H1 (cell line): Measurements from ENCODE around the gene CHST9. TPM values are rescaled to one million over a fixed set of nuclear protein-coding genes. Genes with fewer than 3 reads are reported as not detected.

Experiments used
- CTCF ChIA-PET: fragments of 300-600 bp; sonication (Branson Sonifier 250); formaldehyde crosslinking; loops from one replicate; lab custom pipeline; 2021; ENCODE audit not compliant: partially characterized antibody; lab: Charles Lee
- POLR2A ChIA-PET: fragments of 300-600 bp; sonication (Branson Sonifier 250); formaldehyde crosslinking; loops from one replicate; lab custom pipeline; 2021; ENCODE audit warnings: inconsistent platforms; ENCODE audit not compliant: partially characterized antibody; lab: Charles Lee
- DNase-seq, 2 experiments: peaks; one replicate each; pipeline versions ENCODE4 v3.0.0 to v3.0.0-alpha.2; 2010 to 2022; ENCODE audit warnings: low spot score in 2 of 2, low read depth in 1 of 2, mixed read lengths in 1 of 2
- FAIRE-seq: peaks from 2 replicates; lab custom pipeline; 2011; peaks lifted over from hg19 to GRCh38; lab: Jason Lieb, UNC
- H2AFZ ChIP-seq: 2 replicates; pipeline ENCODE4 v1.8.1; 2012; ENCODE audit warnings: low read length, inconsistent platforms
- H2AK5ac ChIP-seq: 2 replicates; pipeline ENCODE4 v1.6.1; 2013; ENCODE audit warnings: low read depth, low read length
- H2BK120ac ChIP-seq: replicated peaks from 2 replicates; pipeline ENCODE3; 2013; ENCODE audit warnings: low read depth, low read length, inconsistent platforms
- H2BK12ac ChIP-seq: 2 replicates; pipeline ENCODE4 v1.6.1; 2013; ENCODE audit warnings: low read depth, low read length
- H2BK15ac ChIP-seq: 2 replicates; pipeline ENCODE4 v1.6.1; 2013; ENCODE audit warnings: low read length
- H2BK20ac ChIP-seq: 2 replicates; pipeline ENCODE4 v1.6.1; 2013; ENCODE audit warnings: low read length
- H2BK5ac ChIP-seq: 2 replicates; pipeline ENCODE4 v1.6.1; 2013; ENCODE audit warnings: low read depth, low read length
- H3K14ac ChIP-seq: 2 replicates; pipeline ENCODE4 v1.6.1; 2013; ENCODE audit warnings: inconsistent platforms; ENCODE audit not compliant: insufficient read length
- H3K18ac ChIP-seq: 2 replicates; pipeline ENCODE4 v1.6.1; 2013; ENCODE audit warnings: low read length; ENCODE audit errors: extremely low read depth
- H3K23ac ChIP-seq: 2 replicates; pipeline ENCODE4 v1.6.1; 2013; ENCODE audit warnings: inconsistent platforms; ENCODE audit not compliant: insufficient read length
- H3K23me2 ChIP-seq: 2 replicates; pipeline ENCODE4 v1.6.1; 2013; ENCODE audit warnings: low read depth, low read length
- H3K27ac ChIP-seq: 2 replicates; pipeline ENCODE4 v1.6.1; 2011; ENCODE audit warnings: low read depth, low read length, inconsistent platforms
- H3K27me3 ChIP-seq, 4 experiments: replicated peaks in 1 of 4; 1 replicate in 1 of 4; 2 replicates in 3 of 4; pipeline versions ENCODE4 v1.6.1 to v1.8.1; 2011 to 2013; ENCODE audit warnings: low read length in 3 of 4, mild to moderate bottlenecking in 3 of 4, inconsistent platforms in 2 of 4, mixed read lengths in 2 of 4, moderate library complexity in 1 of 4; ENCODE audit not compliant: control insufficient read depth in 3 of 4, insufficient read depth in 3 of 4; ENCODE audit errors: extremely low read depth in 1 of 4
- H3K36me3 ChIP-seq, 4 experiments: 2 replicates each; pipeline versions ENCODE4 v1.6.1 to v1.8.1; 2011 to 2013; ENCODE audit warnings: mild to moderate bottlenecking in 4 of 4, low read length in 3 of 4, moderate library complexity in 2 of 4, control low read depth in 1 of 4, inconsistent platforms in 1 of 4; ENCODE audit not compliant: insufficient read depth in 4 of 4, control insufficient read depth in 2 of 4
- H3K4ac ChIP-seq: replicated peaks from 2 replicates; pipeline ENCODE3; 2013; ENCODE audit warnings: low read length, low read depth, mixed read lengths, inconsistent platforms; ENCODE audit not compliant: insufficient read length
- H3K4me1 ChIP-seq, 4 experiments: replicated peaks in 1 of 4; 1 replicate in 1 of 4; 2 replicates in 3 of 4; pipeline versions ENCODE4 v1.6.1 to v1.8.1; 2011 to 2013; ENCODE audit warnings: low read length in 3 of 4, inconsistent platforms in 2 of 4, mixed read lengths in 1 of 4; ENCODE audit not compliant: insufficient read depth in 4 of 4, control insufficient read depth in 3 of 4
- H3K4me2 ChIP-seq, 2 experiments: 2 replicates each; pipeline versions ENCODE4 v1.6.1 to v1.8.1; 2011 to 2013; ENCODE audit warnings: low read depth in 2 of 2, low read length in 2 of 2, control low read depth in 1 of 2, inconsistent platforms in 1 of 2, mild to moderate bottlenecking in 1 of 2; ENCODE audit not compliant: insufficient read depth in 1 of 2
- H3K4me3 ChIP-seq, 4 experiments: fragments of 200-600, 300-600 bp in 1 of 4; sonication (generic), shearing (Covaris generic), sonication (Bioruptor Twin) in 1 of 4; 2 replicates each; pipeline versions ENCODE4 v1.5.1 to v1.8.1; 2011 to 2016; ENCODE audit warnings: low read length in 4 of 4, low read depth in 3 of 4, control low read depth in 2 of 4, inconsistent platforms in 2 of 4, mild to moderate bottlenecking in 2 of 4, mixed read lengths in 1 of 4, moderate library complexity in 1 of 4; ENCODE audit not compliant: insufficient read depth in 2 of 4; ENCODE audit errors: extremely low read depth in 1 of 4
- H3K56ac ChIP-seq: replicated peaks from 2 replicates; pipeline ENCODE3; 2013; ENCODE audit warnings: low read depth, mild to moderate bottlenecking, mixed read lengths, low read length, inconsistent platforms; ENCODE audit not compliant: insufficient read length
- H3K79me1 ChIP-seq: 2 replicates; pipeline ENCODE4 v1.6.1; 2013; ENCODE audit warnings: low read depth, low read length, control low read depth
- H3K79me2 ChIP-seq, 2 experiments: 2 replicates each; pipeline versions ENCODE4 v1.6.1 to v1.8.1; 2012 to 2013; ENCODE audit warnings: low read length in 2 of 2, mild to moderate bottlenecking in 2 of 2, inconsistent platforms in 1 of 2; ENCODE audit not compliant: insufficient read depth in 2 of 2, control insufficient read depth in 1 of 2
- H3K9ac ChIP-seq, 4 experiments: replicated peaks in 1 of 4; 1 replicate in 1 of 4; 2 replicates in 3 of 4; pipeline versions ENCODE4 v1.6.1 to v1.8.1; 2011 to 2013; ENCODE audit warnings: low read depth in 3 of 4, low read length in 3 of 4, control low read depth in 2 of 4, mild to moderate bottlenecking in 2 of 4, moderate library complexity in 2 of 4, inconsistent platforms in 1 of 4; ENCODE audit errors: extremely low read depth in 1 of 4
- H3K9me3 ChIP-seq, 2 experiments: 2 replicates each; pipeline versions ENCODE4 v1.6.1 to v1.8.1; 2012 to 2013; ENCODE audit warnings: mild to moderate bottlenecking in 2 of 2, moderate library complexity in 2 of 2, control low read depth in 1 of 2, inconsistent platforms in 1 of 2, low read depth in 1 of 2, low read length in 1 of 2, mixed read lengths in 1 of 2; ENCODE audit not compliant: insufficient read depth in 2 of 2
- H4K20me1 ChIP-seq, 2 experiments: replicated peaks in 1 of 2; 2 replicates each; pipeline versions ENCODE3 to v1.8.1; 2011 to 2013; ENCODE audit warnings: inconsistent platforms in 2 of 2, low read length in 2 of 2, mild to moderate bottlenecking in 1 of 2; ENCODE audit not compliant: insufficient read depth in 2 of 2, control insufficient read depth in 1 of 2
- H4K5ac ChIP-seq: 2 replicates; pipeline ENCODE4 v1.6.1; 2013; ENCODE audit warnings: low read length, low read depth, mixed read lengths, inconsistent platforms; ENCODE audit not compliant: insufficient read length
- H4K8ac ChIP-seq: 2 replicates; pipeline ENCODE4 v1.8.0; 2013; ENCODE audit warnings: mild to moderate bottlenecking, moderate library complexity, low read length, inconsistent platforms; ENCODE audit not compliant: insufficient read depth; ENCODE audit errors: extremely low read depth
- H4K91ac ChIP-seq: replicated peaks from 2 replicates; pipeline ENCODE3; 2013; ENCODE audit warnings: low read length, mixed read lengths, inconsistent platforms; ENCODE audit not compliant: insufficient read length
- RAD21 ChIP-seq, 2 experiments: IDR thresholded peaks in 1 of 2; conservative IDR thresholded peaks in 1 of 2; 2 replicates each; pipeline ENCODE4 v1.6.1; 2011; ENCODE audit warnings: low read depth in 2 of 2, low read length in 2 of 2, improper control_type of control experiment in 1 of 2, inconsistent platforms in 1 of 2, mild to moderate bottlenecking in 1 of 2, moderate library complexity in 1 of 2
- SP4 ChIP-seq: IDR thresholded peaks from 2 replicates; pipeline ENCODE4 v1.6.1; 2012; ENCODE audit warnings: low read length, inconsistent platforms
- WGBS, 2 experiments: shearing (Covaris generic) in 1 of 2; methylation state at CpG; one replicate each; pipeline versions ENCODE4 v1.1.6 to v1.1.7; 2013 to 2015; ENCODE audit warnings: low lambda C conversion rate in 2 of 2, mixed read lengths in 2 of 2, inconsistent platforms in 1 of 2, low coverage in 1 of 2, missing lambda C conversion rate in 1 of 2; ENCODE audit not compliant: insufficient replicate concordance in 2 of 2, insufficient coverage in 1 of 2, insufficient read length in 1 of 2; ENCODE audit errors: extremely low coverage in 1 of 2, missing lambda C conversion rate in 1 of 2; 5-methylcytosine and 5-hydroxymethylcytosine counted together
- polyA plus RNA-seq, 7 experiments: library from polyadenylated mRNA; depleted of rRNA in 3 of 7; stranded (reverse) in 5 of 7; unstranded in 2 of 7; fragments of >200 nt in 5 of 7; fragments of 200-250 nt in 2 of 7; gene quantifications; 1 replicate in 5 of 7; 2 replicates in 1 of 7; 4 replicates in 1 of 7; pipeline versions ENCODE4 v1.2.1 to v1.2.3, GENCODE V29; 2011 to 2013; ENCODE audit warnings: missing spikeins in 2 of 7, mixed read lengths in 2 of 7
- total RNA-seq: library from RNA; stranded (reverse); fragmentation: NEBNext Ultra II Directional; extraction: Animal tissue kit (Norgen Biotek cat#: 25700); gene quantifications from 2 replicates; pipeline ENCODE4 v1.2.1, GENCODE V29; 2021

The CHST9 gene
- total and polyA plus RNA-seq, 2 of the 8 experiments (the other 6 are each of a cell fraction or from before 2014, with no cell fraction given): 3.2 to 24.3 TPM

- H3K9ac ChIP-seq: no peak overlapping the region
- no peak overlapping the region for H4K5ac ChIP-seq
- DNase-seq: no peak
- FAIRE-seq: no peak
- H2AFZ ChIP-seq: no peak overlapping the region
- peak; percentile 30 to 40 for TF ChIP-seq RAD21 (IDR thresholded peaks at IDR 0.05 in 1 of 2, conservative IDR thresholded peaks at IDR 0.05 in 1 of 2; ENCODE audit: low read depth in 2 of 2, low read length in 2 of 2)
- TF ChIP-seq SP4: no peak
- H3K14ac ChIP-seq: no peak overlapping the region
- no peak overlapping the region for H2BK20ac ChIP-seq
- H4K91ac ChIP-seq: no peak overlapping the region
- ChIA-PET CTCF (interaction anchor here (1.6 to 2.4 kb wide), 4 partner anchors 20 to 592 kb away, joined by 4 to 16 read pairs (median 7); no protein-coding TSS in a partner anchor), POLR2A (no interaction called here)
- no peak overlapping the region for H3K4me2 ChIP-seq
- H3K36me3 ChIP-seq: no peaks in the 10 kb centered on the region
- H2BK120ac ChIP-seq: no peak overlapping the region
- no peaks in the 10 kb centered on the region for H3K9me3 ChIP-seq
- H3K27me3 ChIP-seq: no peaks in the 10 kb centered on the region
- H3K4me3 ChIP-seq: no peak overlapping the region
- no peaks in the 10 kb centered on the region for H4K20me1 ChIP-seq
- H2BK15ac ChIP-seq: no peak overlapping the region
- H3K23ac ChIP-seq: no peak overlapping the region
- no peaks in the 10 kb centered on the region for H3K4me1 ChIP-seq
- H4K8ac ChIP-seq: no peak overlapping the region
- H3K4ac ChIP-seq: no peak overlapping the region
- H2AK5ac ChIP-seq: no peak overlapping the region
- H3K56ac ChIP-seq: no peak overlapping the region
- no peak overlapping the region for H2BK5ac ChIP-seq
- 82% methylated on average over 9 of the region's 9 CpGs; no CpG with 5 or more reads in 1 of the 2 experiments for WGBS, 2 experiments
- H2BK12ac ChIP-seq: no peak overlapping the region
- H3K23me2 ChIP-seq: no peaks in the 10 kb centered on the region
- no peaks in the 10 kb centered on the region; the same call in 1 of the 2 replicates for H3K79me1 ChIP-seq
- no peak overlapping the region for H3K18ac ChIP-seq
- no peak overlapping the region for H3K27ac ChIP-seq
- no peaks in the 10 kb centered on the region for H3K79me2 ChIP-seq
Measured at GRCh38 chr18:27004056-27004829, 180.9 kb downstream of the CHST9 start.
